H9 (cell line): ENCODE measurements around the gene PARP3. TPM values are rescaled to one million over a fixed set of nuclear protein-coding genes. Genes with fewer than 3 reads are reported as not detected.

Experiments used
- DNase-seq: peaks from one replicate; pipeline ENCODE4 v3.0.0-alpha.2; 2017
- H2AFZ ChIP-seq: one replicate; pipeline ENCODE4 v1.6.1; 2013; ENCODE audit warnings: mild to moderate bottlenecking, low read length, control low read depth, moderate library complexity
- H2AK5ac ChIP-seq: 2 replicates; pipeline ENCODE4 v1.6.1; 2013; ENCODE audit warnings: low read length, control low read depth, mixed read lengths; ENCODE audit not compliant: insufficient read length
- H2BK120ac ChIP-seq: one replicate; pipeline ENCODE4 v1.6.1; 2013; ENCODE audit warnings: low read depth, mild to moderate bottlenecking, low read length, control low read depth, inconsistent platforms; ENCODE audit not compliant: poor library complexity, severe bottlenecking
- H2BK12ac ChIP-seq: 2 replicates; pipeline ENCODE4 v1.6.1; 2013; ENCODE audit warnings: low read length, control low read depth, mixed read lengths, low read depth; ENCODE audit not compliant: insufficient read length
- H2BK15ac ChIP-seq: 2 replicates; pipeline ENCODE4 v1.6.1; 2013; ENCODE audit warnings: low read depth, low read length, control low read depth
- H2BK20ac ChIP-seq: one replicate; pipeline ENCODE4 v1.6.1; 2013; ENCODE audit warnings: low read depth, mild to moderate bottlenecking, low read length, control low read depth, inconsistent platforms; ENCODE audit not compliant: poor library complexity, severe bottlenecking
- H2BK5ac ChIP-seq: 2 replicates; pipeline ENCODE4 v1.6.1; 2013; ENCODE audit warnings: low read length, control low read depth, mixed read lengths; ENCODE audit not compliant: insufficient read length
- H3K14ac ChIP-seq: 2 replicates; pipeline ENCODE4 v1.6.1; 2013; ENCODE audit warnings: low read length, control low read depth; ENCODE audit not compliant: insufficient read depth
- H3K18ac ChIP-seq: 2 replicates; pipeline ENCODE4 v1.6.1; 2013; ENCODE audit warnings: low read depth, mild to moderate bottlenecking, mixed read lengths, low read length, control low read depth; ENCODE audit not compliant: insufficient read length
- H3K23ac ChIP-seq: 2 replicates; pipeline ENCODE4 v1.6.1; 2013; ENCODE audit warnings: low read length, control low read depth, mixed read lengths, low read depth; ENCODE audit not compliant: insufficient read length
- H3K23me2 ChIP-seq: 2 replicates; pipeline ENCODE4 v1.6.1; 2013; ENCODE audit warnings: low read depth, mild to moderate bottlenecking, mixed read lengths, low read length, control low read depth; ENCODE audit not compliant: insufficient read length, poor library complexity, severe bottlenecking
- H3K27ac ChIP-seq: 2 replicates; pipeline ENCODE4 v1.5.1; 2013; ENCODE audit warnings: low read length, control low read depth, mixed read lengths, low read depth; ENCODE audit not compliant: insufficient read length
- H3K27me3 ChIP-seq: 2 replicates; pipeline ENCODE4 v1.6.1; 2013; ENCODE audit warnings: low read length, control low read depth, inconsistent platforms; ENCODE audit not compliant: insufficient read depth
- H3K4ac ChIP-seq: 2 replicates; pipeline ENCODE4 v1.6.1; 2013; ENCODE audit warnings: low read depth, mild to moderate bottlenecking, control low read depth, inconsistent platforms, low read length, moderate library complexity
- H3K4me1 ChIP-seq: 2 replicates; pipeline ENCODE4 v1.6.1; 2013; ENCODE audit warnings: low read length, control low read depth, inconsistent platforms; ENCODE audit not compliant: insufficient read depth
- H3K4me2 ChIP-seq: 2 replicates; pipeline ENCODE4 v1.6.1; 2013; ENCODE audit warnings: low read length, control low read depth, mixed read lengths; ENCODE audit not compliant: insufficient read length, insufficient read depth
- H3K56ac ChIP-seq: 2 replicates; pipeline ENCODE4 v1.6.1; 2013; ENCODE audit warnings: low read depth, mild to moderate bottlenecking, mixed read lengths, low read length, control low read depth; ENCODE audit not compliant: insufficient read length
- H3K79me1 ChIP-seq: 2 replicates; pipeline ENCODE4 v1.6.1; 2013; ENCODE audit warnings: low read depth, mild to moderate bottlenecking, moderate library complexity, low read length, control low read depth, inconsistent platforms; ENCODE audit not compliant: insufficient read depth, poor library complexity, severe bottlenecking
- H3K79me2 ChIP-seq: 2 replicates; pipeline ENCODE4 v1.6.1; 2013; ENCODE audit warnings: low read length, control low read depth, inconsistent platforms; ENCODE audit not compliant: insufficient read depth
- H3K9ac ChIP-seq: 2 replicates; pipeline ENCODE4 v1.6.1; 2013; ENCODE audit warnings: low read length, control low read depth, mixed read lengths; ENCODE audit not compliant: insufficient read length; ENCODE audit errors: extremely low read depth
- H3K9me3 ChIP-seq: one replicate; pipeline ENCODE4 v1.6.1; 2013; ENCODE audit warnings: low read depth, low read length, inconsistent platforms; ENCODE audit not compliant: control insufficient read depth
- H3T11ph ChIP-seq: one replicate; pipeline ENCODE4 v1.6.1; 2013; ENCODE audit warnings: mild to moderate bottlenecking, low read length, control low read depth, inconsistent platforms
- H4K20me1 ChIP-seq: one replicate; pipeline ENCODE4 v1.6.1; 2013; ENCODE audit not compliant: control insufficient read depth, insufficient read length, insufficient read depth
- H4K5ac ChIP-seq: 2 replicates; pipeline ENCODE4 v1.6.1; 2013; ENCODE audit warnings: low read depth, mild to moderate bottlenecking, mixed read lengths, low read length, control low read depth; ENCODE audit not compliant: insufficient read length
- H4K8ac ChIP-seq: replicated peaks from 2 replicates; pipeline ENCODE4 v1.6.1; 2013; ENCODE audit warnings: low read length, control low read depth, mixed read lengths, low read depth; ENCODE audit not compliant: insufficient read length
- H4K91ac ChIP-seq: 2 replicates; pipeline ENCODE4 v1.6.1; 2013; ENCODE audit warnings: low read depth, mild to moderate bottlenecking, moderate library complexity, mixed read lengths, low read length, control low read depth; ENCODE audit not compliant: insufficient read length
- H3K27ac Mint-ChIP-seq, 3 experiments: 2 replicates in 2 of 3; 3 replicates in 1 of 3; pipeline ENCODE4 v1.8.0; 2020 to 2021; ENCODE audit warnings: mixed read lengths in 3 of 3, mild to moderate bottlenecking in 1 of 3, moderate library complexity in 1 of 3
- H3K27me3 Mint-ChIP-seq: 2 replicates; pipeline ENCODE4 v1.8.0; 2021; ENCODE audit warnings: low read depth, mild to moderate bottlenecking, moderate library complexity, mixed read lengths
- H3K36me3 Mint-ChIP-seq, 3 experiments: 2 replicates in 2 of 3; 3 replicates in 1 of 3; pipeline ENCODE4 v1.8.0; 2020 to 2021; ENCODE audit warnings: low read depth in 3 of 3, mixed read lengths in 3 of 3; ENCODE audit not compliant: insufficient read depth in 1 of 3
- H3K4me1 Mint-ChIP-seq, 2 experiments: 2 replicates each; pipeline ENCODE4 v1.8.0; 2020; ENCODE audit warnings: mixed read lengths in 2 of 2
- H3K4me3 Mint-ChIP-seq, 2 experiments: 2 replicates in 1 of 2; 3 replicates in 1 of 2; pipeline ENCODE4 v1.8.0; 2020 to 2021; ENCODE audit warnings: mild to moderate bottlenecking in 2 of 2, mixed read lengths in 2 of 2, moderate library complexity in 1 of 2
- H3K9me3 Mint-ChIP-seq, 2 experiments: 2 replicates in 1 of 2; 3 replicates in 1 of 2; pipeline ENCODE4 v1.8.0; 2020; ENCODE audit warnings: mild to moderate bottlenecking in 2 of 2, mixed read lengths in 2 of 2, moderate library complexity in 1 of 2
- CTCF ChIP-seq: fragments of 200-600 bp; sonication (generic); conservative IDR thresholded peaks from 3 replicates; pipeline ENCODE4 v1.8.0; 2021; ENCODE audit warnings: antibody characterized with exemption, mild to moderate bottlenecking
- WGBS: extraction: QIAGEN DNeasy Blood & Tissue Kit; methylation state at CpG from one replicate; pipeline ENCODE4 v1.1.7; 2013; ENCODE audit warnings: missing lambda C conversion rate, low lambda C conversion rate, mixed read lengths; ENCODE audit not compliant: insufficient read length; ENCODE audit errors: extremely low coverage; 5-methylcytosine and 5-hydroxymethylcytosine counted together
- total RNA-seq: library from RNA; stranded (reverse); gene quantifications from 2 replicates; pipeline ENCODE4 v1.2.1, GENCODE V29; 2021

The PARP3 gene
- total RNA-seq, 1 experiment from 2014 or later, result 1.3 TPM

DNA sequence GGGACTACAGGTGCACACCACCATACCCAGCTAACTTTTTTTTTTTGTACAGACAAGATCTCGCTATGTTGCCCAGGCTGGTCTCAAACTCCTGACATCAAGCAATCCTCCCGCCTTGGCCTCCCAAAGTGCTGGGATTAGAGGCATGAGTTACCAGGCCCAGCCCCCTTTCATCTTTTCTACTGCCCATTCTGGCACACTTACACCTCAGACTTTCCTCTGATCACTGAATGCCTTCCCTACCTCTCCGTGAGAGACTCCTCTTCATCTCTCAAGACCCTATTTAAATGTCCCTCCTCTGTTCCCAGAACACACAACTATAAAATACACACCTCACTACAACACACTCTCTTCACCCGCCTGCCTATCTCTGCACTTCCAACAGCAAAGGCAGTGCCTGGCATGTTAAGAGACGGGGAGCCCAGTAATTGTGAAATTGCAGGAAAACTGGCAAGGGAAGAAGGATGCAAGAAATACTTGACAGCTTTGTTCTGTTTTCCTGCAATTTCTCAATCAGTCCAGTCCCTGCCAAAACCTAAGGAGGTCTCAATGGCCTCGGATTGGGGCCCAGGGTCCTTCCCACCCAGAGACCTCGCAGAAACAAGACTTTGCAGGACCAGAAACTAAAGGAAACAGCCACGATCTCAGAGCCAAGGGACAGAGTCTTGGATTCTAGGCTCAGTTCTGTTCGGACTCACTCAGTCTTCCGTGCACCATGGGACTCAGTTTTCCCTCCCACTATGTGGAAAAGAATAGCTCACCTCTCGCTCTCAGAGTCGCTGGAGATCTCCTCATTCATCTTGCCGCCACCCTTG lies 1.3 kb upstream of the PARP3 start:
- Histone ChIP-seq H3K9ac (peak overlapping the region; percentile 65), H2BK20ac (no peak overlapping the region), H3K18ac (no peak overlapping the region), H4K8ac (no peak overlapping the region), H4K20me1 (no peaks in the 10 kb centered on the region), H3K14ac (no peak overlapping the region), H3K79me2 (peaks cover 10% of the 10 kb centered on the region), H2BK12ac (no peak overlapping the region), H3K79me1 (peaks cover 14% of the 10 kb centered on the region), H2AFZ (no peak overlapping the region), H4K91ac (no peak overlapping the region), H2AK5ac (no peak overlapping the region), H3K27me3 (no peaks in the 10 kb centered on the region), H2BK120ac (no peak overlapping the region), H3K56ac (no peak overlapping the region), H3K23me2 (peaks cover 16% of the 10 kb centered on the region), H3K4me1 (0 out of 2 replicates have a peak, but pooled peaks cover 2% of the 10 kb centered on the region), H2BK15ac (no peak overlapping the region), H3K4ac (no peak overlapping the region), H2BK5ac (no peak overlapping the region), H4K5ac (no peak overlapping the region), H3T11ph (no peak overlapping the region), H3K27ac (no peak overlapping the region), H3K9me3 (no peaks in the 10 kb centered on the region), H3K23ac (no peak overlapping the region), H3K4me2 (peak overlapping the region; percentile 87)
- no peak for DNase-seq
- Mint-ChIP-seq H3K9me3 (no peaks in the 10 kb centered on the region; a peak in 1 of 5 replicates), H3K36me3 (peaks cover 31 to 46% (median 44%) of the 10 kb centered on the region in 3 experiments; a peak in 6 of 7 replicates), H3K27ac (peak overlapping the region; percentile 17 to 71 (median 19); a peak in 3 of 7 replicates), H3K4me3 (peak overlapping the region; percentile 87 to 93), H3K4me1 (peaks cover 17 to 18% of the 10 kb centered on the region in 2 experiments), H3K27me3 (peaks cover 32% of the 10 kb centered on the region)
- TF ChIP-seq CTCF, result no peak
- WGBS, result 100% methylated on average over 1 of the region's 13 CpGs
